Activated T-helper 2 cell treated with anti-CD3 and anti-CD28 coated beads, Interferon-gamma antibody, Interleukin-2, Interleukin-4, amounts not matched to agents 10 μg/mL and 5 μg/mL and 100 μg/mL, durations not matched to agents 14 hours and 24 hours and 36 hours (primary cell): ENCODE data around the gene SPDEF. TPM values are rescaled to one million over a fixed set of nuclear protein-coding genes. Genes with fewer than 3 reads are reported as not detected.

ENCODE experiments used
- DNase-seq: peaks from one replicate; pipeline ENCODE4 v3.0.0; 2021; ENCODE audit warnings: low spot score
- H3K27ac Mint-ChIP-seq: one replicate; pipeline ENCODE4 v1.8.0; 2021; ENCODE audit warnings: mixed read lengths
- H3K27me3 Mint-ChIP-seq: one replicate; pipeline ENCODE4 v1.8.0; 2021; ENCODE audit warnings: low read depth, mixed read lengths
- H3K36me3 Mint-ChIP-seq: one replicate; pipeline ENCODE4 v1.8.0; 2021; ENCODE audit warnings: low read depth, mixed read lengths
- H3K4me1 Mint-ChIP-seq: one replicate; pipeline ENCODE4 v1.8.0; 2021; ENCODE audit warnings: low read depth, mixed read lengths
- H3K4me3 Mint-ChIP-seq: one replicate; pipeline ENCODE4 v1.8.0; 2021; ENCODE audit warnings: low read depth, mild to moderate bottlenecking, moderate library complexity, mixed read lengths
- H3K9me3 Mint-ChIP-seq: one replicate; pipeline ENCODE4 v1.8.0; 2021; ENCODE audit warnings: mixed read lengths
- intact Hi-C: fragments of 100-400 bp; cut with micrococcal nuclease; formaldehyde crosslinking; loops from one replicate; pipeline ENCODE4 v1.15.1; 2023
- total RNA-seq: library from RNA; stranded (reverse); gene quantifications from 2 replicates; pipeline ENCODE4 v1.2.3, GENCODE V29; 2022

SPDEF gene
- total RNA-seq, 1 donor from 2014 or later = 0.16 TPM

GRCh38 chr6:34544052-34544604 lies 12.0 kb downstream of the SPDEF start:
- no peaks in the 10 kb centered on the region for H3K9me3 Mint-ChIP-seq
- no peaks in the 10 kb centered on the region for H3K36me3 Mint-ChIP-seq
- H3K27me3 Mint-ChIP-seq = no peaks in the 10 kb centered on the region
- no peaks in the 10 kb centered on the region for H3K4me1 Mint-ChIP-seq
- no peak overlapping the region for H3K27ac Mint-ChIP-seq
- no peak for DNase-seq
- intact Hi-C loops = no loop called here
- H3K4me3 Mint-ChIP-seq = no peak overlapping the region

- Mint-ChIP-seq H3K36me3 (no peaks in the 10 kb centered on the region), H3K4me3 (no peak overlapping the region), H3K27ac (no peak overlapping the region), H3K27me3 (no peaks in the 10 kb centered on the region), H3K4me1 (no peaks in the 10 kb centered on the region), H3K9me3 (no peaks in the 10 kb centered on the region)
- no peak for DNase-seq
- intact Hi-C loops = no loop called here
These were observed 12.7 kb downstream of the SPDEF start for GRCh38 chr6:34543421-34543820.

GRCh38 chr6:34540841-34541240 lies 15.3 kb downstream of the SPDEF start:
- intact Hi-C loops = no loop called here
- Mint-ChIP-seq H3K27me3 (no peaks in the 10 kb centered on the region), H3K36me3 (no peaks in the 10 kb centered on the region), H3K4me1 (no peaks in the 10 kb centered on the region), H3K9me3 (no peaks in the 10 kb centered on the region), H3K4me3 (no peak overlapping the region), H3K27ac (no peak overlapping the region)
- no peak for DNase-seq

GRCh38 chr6:34540222-34540621 lies 15.9 kb downstream of the SPDEF start:
- H3K27me3 Mint-ChIP-seq = no peaks in the 10 kb centered on the region
- H3K4me1 Mint-ChIP-seq = no peaks in the 10 kb centered on the region
- intact Hi-C loops = no loop called here
- no peak for DNase-seq
- no peak overlapping the region for H3K4me3 Mint-ChIP-seq
- no peaks in the 10 kb centered on the region for H3K9me3 Mint-ChIP-seq
- H3K27ac Mint-ChIP-seq = no peak overlapping the region
- H3K36me3 Mint-ChIP-seq = no peaks in the 10 kb centered on the region

- Mint-ChIP-seq H3K36me3 (no peaks in the 10 kb centered on the region), H3K4me3 (no peak overlapping the region), H3K27ac (no peak overlapping the region), H3K27me3 (no peaks in the 10 kb centered on the region), H3K4me1 (no peaks in the 10 kb centered on the region), H3K9me3 (no peaks in the 10 kb centered on the region)
- DNase-seq = no peak
- intact Hi-C loops = no loop called here
These were observed 16.9 kb downstream of the SPDEF start for GRCh38 chr6:34539181-34539580.

GRCh38 chr6:34538581-34538980 lies 17.5 kb downstream of the SPDEF start:
- no peaks in the 10 kb centered on the region for H3K4me1 Mint-ChIP-seq
- no peak overlapping the region for H3K4me3 Mint-ChIP-seq
- H3K27ac Mint-ChIP-seq = no peak overlapping the region
- intact Hi-C loops = no loop called here
- no peaks in the 10 kb centered on the region for H3K27me3 Mint-ChIP-seq
- no peak for DNase-seq
- no peaks in the 10 kb centered on the region for H3K9me3 Mint-ChIP-seq
- no peaks in the 10 kb centered on the region for H3K36me3 Mint-ChIP-seq

- H3K36me3 Mint-ChIP-seq = no peaks in the 10 kb centered on the region
- no peaks in the 10 kb centered on the region for H3K9me3 Mint-ChIP-seq
- DNase-seq = no peak
These were observed 18.1 kb downstream of the SPDEF start for GRCh38 chr6:34537922-34538550.

GRCh38 chr6:34536959-34537848 lies 18.9 kb downstream of the SPDEF start:
- H3K4me1 Mint-ChIP-seq = no peaks in the 10 kb centered on the region
- no peaks in the 10 kb centered on the region for H3K36me3 Mint-ChIP-seq
- DNase-seq = no peak
- H3K27ac Mint-ChIP-seq = no peak overlapping the region
- H3K27me3 Mint-ChIP-seq = no peaks in the 10 kb centered on the region
- no peaks in the 10 kb centered on the region for H3K9me3 Mint-ChIP-seq
- intact Hi-C loops = no loop called here
- no peak overlapping the region for H3K4me3 Mint-ChIP-seq

More at GRCh38 chr6:34537922-34538550, 18.1 kb downstream of the SPDEF start:
- Mint-ChIP-seq H3K4me3 (no peak overlapping the region), H3K4me1 (no peaks in the 10 kb centered on the region), H3K27ac (no peak overlapping the region), H3K27me3 (no peaks in the 10 kb centered on the region)
- intact Hi-C loops = no loop called here

GRCh38 chr6:34536251-34536958 lies 19.7 kb downstream of the SPDEF start:
- H3K9me3 Mint-ChIP-seq = no peaks in the 10 kb centered on the region
- no peak for DNase-seq
- intact Hi-C loops = no loop called here
- H3K36me3 Mint-ChIP-seq = no peaks in the 10 kb centered on the region
- H3K4me1 Mint-ChIP-seq = no peaks in the 10 kb centered on the region
- H3K4me3 Mint-ChIP-seq = no peak overlapping the region
- no peak overlapping the region for H3K27ac Mint-ChIP-seq
- H3K27me3 Mint-ChIP-seq = no peaks in the 10 kb centered on the region

- no peaks in the 10 kb centered on the region for H3K36me3 Mint-ChIP-seq
- no peaks in the 10 kb centered on the region for H3K27me3 Mint-ChIP-seq
- DNase-seq = no peak
- H3K27ac Mint-ChIP-seq = no peak overlapping the region
- H3K9me3 Mint-ChIP-seq = no peaks in the 10 kb centered on the region
- intact Hi-C loops = no loop called here
- no peak overlapping the region for H3K4me3 Mint-ChIP-seq
- H3K4me1 Mint-ChIP-seq = no peaks in the 10 kb centered on the region
These were observed 20.5 kb downstream of the SPDEF start for GRCh38 chr6:34535646-34536045.

GRCh38 chr6:34535199-34535598 lies 20.9 kb downstream of the SPDEF start:
- Mint-ChIP-seq H3K36me3 (no peaks in the 10 kb centered on the region), H3K4me3 (no peak overlapping the region), H3K27ac (no peak overlapping the region), H3K9me3 (no peaks in the 10 kb centered on the region), H3K27me3 (no peaks in the 10 kb centered on the region), H3K4me1 (no peaks in the 10 kb centered on the region)
- intact Hi-C loops = no loop called here
- DNase-seq = no peak

- intact Hi-C loops = no loop called here
- no peak for DNase-seq
- Mint-ChIP-seq H3K27me3 (no peaks in the 10 kb centered on the region), H3K9me3 (no peaks in the 10 kb centered on the region), H3K4me3 (no peak overlapping the region), H3K27ac (no peak overlapping the region), H3K4me1 (no peaks in the 10 kb centered on the region), H3K36me3 (no peaks in the 10 kb centered on the region)
These were observed 21.5 kb downstream of the SPDEF start for GRCh38 chr6:34534656-34535055.

GRCh38 chr6:34534146-34534545 lies 22.0 kb downstream of the SPDEF start:
- DNase-seq = no peak
- H3K4me3 Mint-ChIP-seq = no peak overlapping the region
- H3K27me3 Mint-ChIP-seq = no peaks in the 10 kb centered on the region
- H3K4me1 Mint-ChIP-seq = no peaks in the 10 kb centered on the region
- intact Hi-C loops = no loop called here
- no peaks in the 10 kb centered on the region for H3K36me3 Mint-ChIP-seq
- H3K9me3 Mint-ChIP-seq = no peaks in the 10 kb centered on the region
- H3K27ac Mint-ChIP-seq = no peak overlapping the region
